ENCODE measurements around the gene COPE.

DNA sequence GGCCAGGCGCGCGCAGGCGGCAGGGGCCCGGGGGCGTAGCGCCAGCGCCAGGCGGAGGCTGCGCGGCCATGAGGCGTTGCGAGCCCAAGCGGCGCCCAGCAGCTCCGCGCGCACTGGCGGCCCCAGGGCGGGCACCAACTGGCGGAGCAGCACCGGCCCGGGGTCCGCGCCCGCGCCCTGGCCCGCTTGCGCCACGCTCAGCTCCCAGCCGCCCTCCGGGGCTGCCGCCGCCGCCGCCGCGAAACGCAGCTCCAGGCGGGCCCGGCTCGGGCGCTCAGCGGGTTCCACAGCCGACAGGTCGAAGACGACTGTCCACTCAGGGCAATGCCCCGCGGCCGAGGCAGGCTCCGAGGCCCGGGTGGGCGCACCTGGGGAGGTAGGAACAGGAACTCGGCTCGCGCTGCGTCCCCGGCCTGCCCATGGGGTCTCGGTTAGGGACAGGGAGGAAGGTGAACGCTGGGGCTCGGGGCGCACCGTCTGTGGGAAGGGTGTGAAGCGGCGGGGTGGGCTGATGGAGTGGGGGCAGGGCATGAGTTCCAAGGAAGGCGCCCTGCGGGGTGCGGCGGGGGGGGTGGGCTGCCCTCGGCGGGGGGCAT lies 50.1 kb downstream of the COPE start:
- no peak for TF ChIP-seq EZH2phosphoT487 (IDR thresholded peaks at IDR 0.05; ENCODE audit: insufficient read depth, low read depth)
- no peak for TF ChIP-seq EZH2 (IDR thresholded peaks at IDR 0.05; ENCODE audit: insufficient read depth, poor library complexity, severe bottlenecking)

Measured in GM23248 (cell line).